GM18861 (cell line): ENCODE data around the gene RAET1E.
"Not testable (repeated sequence)": the region's sequence is repeated elsewhere in the genome, so short reads cannot be mapped to it uniquely, and the experiment has no call there.

Experiments used
- ATAC-seq: cut with Tn5 transposase; IDR thresholded peaks from one replicate; pipeline ENCODE4 v1.9.1; 2021; ENCODE audit not compliant: unreplicated experiment

RAET1E gene

DNA sequence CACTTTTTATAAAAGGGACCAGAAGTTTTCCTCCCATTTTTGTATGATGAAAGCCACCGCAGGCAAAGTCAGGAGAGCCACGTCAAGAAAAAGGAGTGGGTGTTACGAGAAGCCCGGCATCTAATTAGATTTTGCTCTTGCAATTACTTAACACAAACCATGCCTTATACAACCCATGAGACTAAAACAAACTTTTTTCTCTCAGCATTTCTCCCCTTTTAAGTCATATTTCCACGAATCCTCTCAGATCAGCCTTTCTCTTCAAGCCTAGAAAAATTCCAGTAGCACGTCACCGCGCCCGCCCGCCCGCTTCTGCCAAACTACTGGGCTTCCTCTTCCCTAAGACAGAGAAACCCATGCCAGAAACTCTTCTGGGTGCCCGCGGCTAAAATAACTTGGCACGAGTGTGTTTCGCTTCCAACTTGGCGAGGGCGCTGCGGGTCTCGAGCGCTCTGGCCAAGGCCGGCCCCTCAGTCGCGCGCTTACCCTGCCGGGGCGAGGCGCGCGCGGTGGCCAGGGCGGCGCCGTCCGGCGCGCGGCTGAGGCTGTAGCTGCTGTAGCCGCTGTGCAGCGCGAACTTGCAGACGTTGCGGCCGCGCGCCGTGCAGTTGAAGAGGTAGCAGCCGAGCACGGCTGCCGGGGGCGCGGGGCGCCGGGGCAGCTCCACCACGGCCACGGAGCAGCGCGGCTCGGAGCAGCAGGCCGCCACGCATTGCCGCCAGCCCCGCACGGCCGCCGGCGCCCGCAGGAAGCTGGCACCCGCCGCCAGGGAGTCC lies 34.8 kb downstream of the RAET1E start:
- ATAC-seq, result peak; percentile 8

DNA sequence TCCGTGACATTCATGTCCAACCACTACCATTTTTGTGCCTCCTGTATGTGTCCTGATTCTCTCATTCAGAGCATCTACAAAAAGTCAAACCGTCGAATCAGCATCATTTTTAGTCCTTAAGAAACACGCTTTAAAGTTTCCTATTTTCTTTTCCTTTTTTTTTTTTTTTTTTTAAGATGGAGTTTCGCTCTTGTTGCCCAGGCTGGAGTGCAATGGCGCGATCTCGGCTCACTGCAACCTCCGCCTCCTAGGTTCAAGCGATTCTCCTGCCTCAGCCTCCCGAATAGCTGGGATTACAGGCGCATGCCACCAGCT lies 35.5 kb downstream of the RAET1E start:
- ATAC-seq, result not testable (repeated sequence)

DNA sequence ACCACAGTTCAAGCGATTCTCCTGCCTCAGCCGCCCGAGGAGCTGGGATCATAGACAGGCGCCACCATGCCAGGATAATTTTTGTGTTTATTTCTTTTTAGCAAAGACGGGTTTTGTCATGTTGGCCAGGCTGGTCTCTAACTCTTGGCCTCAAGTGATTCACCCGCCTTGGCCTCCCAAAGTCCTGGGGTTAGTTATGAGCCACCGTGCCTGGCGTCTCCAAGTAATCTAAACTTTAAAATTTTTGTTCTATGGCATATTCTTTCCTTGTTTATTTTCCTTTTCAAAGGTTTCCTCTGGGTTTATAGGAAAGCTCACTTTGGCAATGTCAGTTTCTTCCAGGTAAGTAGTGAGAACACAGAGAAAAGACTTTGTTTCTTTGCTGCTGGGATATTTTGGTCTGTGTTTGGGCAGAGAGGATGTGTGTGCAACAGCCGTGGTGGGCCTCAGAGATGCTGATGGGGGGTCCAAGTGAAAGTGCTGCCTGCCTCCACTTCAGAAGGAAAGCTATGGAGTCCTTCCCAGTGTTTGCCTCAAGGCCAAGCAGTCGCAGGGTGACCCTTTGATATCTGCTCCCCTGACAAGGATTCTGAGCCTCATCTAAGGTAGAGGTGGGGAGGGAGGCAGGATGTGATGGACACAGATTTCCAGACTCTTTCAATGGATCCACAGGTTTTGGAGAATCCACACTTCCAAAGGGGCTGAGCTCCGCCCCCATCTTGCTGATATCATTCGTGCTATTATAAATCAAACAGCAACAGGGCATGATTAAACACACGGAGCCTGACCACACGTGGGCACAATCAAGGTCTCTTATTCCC lies 36.1 kb downstream of the RAET1E start:
- no peak for ATAC-seq

DNA sequence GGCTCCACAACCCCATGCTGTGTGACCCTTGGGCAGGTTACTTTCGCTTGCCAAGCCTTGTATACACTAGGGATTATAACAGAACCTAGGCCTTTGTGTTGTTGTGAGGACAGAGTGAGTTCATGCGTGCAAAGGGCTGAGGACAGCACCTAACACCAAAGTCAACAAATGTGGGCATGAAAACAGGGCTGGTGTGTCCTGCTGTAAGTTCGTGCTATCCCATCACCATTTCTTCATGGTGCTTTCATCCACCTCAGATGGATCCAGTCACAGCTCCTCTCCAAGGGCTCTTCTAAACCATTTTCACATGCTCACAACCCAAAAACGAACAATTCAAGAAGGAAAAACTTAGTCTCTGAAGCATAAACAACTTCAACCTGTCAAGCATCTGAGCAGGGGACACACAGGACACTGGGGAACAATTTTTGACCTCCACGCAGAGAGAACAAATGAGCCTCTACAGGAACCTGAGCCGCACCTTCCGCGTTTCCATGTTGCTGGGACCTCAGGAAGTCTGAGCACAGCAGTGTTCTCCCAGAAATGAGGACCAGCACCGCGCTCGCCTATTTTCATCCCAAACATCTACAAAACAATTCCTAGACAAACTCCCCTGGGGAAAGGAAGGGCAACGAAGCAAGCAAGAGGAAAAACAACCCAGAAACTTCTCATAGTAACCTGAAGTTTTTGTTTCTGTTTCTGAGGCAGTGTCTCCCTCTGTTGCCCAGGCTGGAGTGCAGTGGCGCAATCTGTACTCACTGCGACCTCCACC lies 36.9 kb downstream of the RAET1E start:
- ATAC-seq, result no peak

DNA sequence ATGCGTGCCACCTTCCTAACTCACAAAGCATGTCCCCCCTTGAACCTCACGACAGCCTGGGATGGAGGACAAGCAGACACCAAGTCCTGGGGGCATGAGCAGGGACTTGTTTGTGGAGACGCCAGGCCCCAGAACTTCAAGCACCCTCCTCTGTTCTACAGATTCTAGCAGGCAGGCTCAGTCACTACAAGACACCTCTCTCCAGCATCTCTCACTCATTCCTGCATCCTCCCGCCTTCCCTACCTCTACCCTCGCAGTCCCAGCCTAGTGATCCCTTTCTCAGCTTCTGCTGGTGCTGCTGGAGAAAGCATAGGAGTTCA lies 37.4 kb downstream of the RAET1E start:
- no peak for ATAC-seq

DNA sequence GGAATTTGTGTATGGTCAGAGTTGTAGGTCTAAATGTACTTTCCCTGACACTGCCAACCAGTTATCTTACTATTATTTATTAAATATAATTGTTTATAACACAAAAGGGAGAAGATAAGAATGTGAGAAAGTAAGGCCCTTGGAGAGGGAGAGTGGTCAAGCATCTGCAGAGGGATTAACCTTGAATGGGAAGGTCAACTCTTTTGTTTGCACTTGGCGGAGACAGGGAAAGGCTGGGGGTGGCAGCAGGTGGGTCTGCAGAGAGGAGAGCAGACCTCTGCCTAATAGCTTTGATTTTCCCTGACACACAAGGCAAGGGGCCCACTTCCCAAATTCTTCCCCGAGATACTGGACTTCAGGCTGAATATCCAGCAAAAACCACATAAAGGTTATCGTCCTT lies 38.0 kb downstream of the RAET1E start:
- no peak for ATAC-seq

DNA sequence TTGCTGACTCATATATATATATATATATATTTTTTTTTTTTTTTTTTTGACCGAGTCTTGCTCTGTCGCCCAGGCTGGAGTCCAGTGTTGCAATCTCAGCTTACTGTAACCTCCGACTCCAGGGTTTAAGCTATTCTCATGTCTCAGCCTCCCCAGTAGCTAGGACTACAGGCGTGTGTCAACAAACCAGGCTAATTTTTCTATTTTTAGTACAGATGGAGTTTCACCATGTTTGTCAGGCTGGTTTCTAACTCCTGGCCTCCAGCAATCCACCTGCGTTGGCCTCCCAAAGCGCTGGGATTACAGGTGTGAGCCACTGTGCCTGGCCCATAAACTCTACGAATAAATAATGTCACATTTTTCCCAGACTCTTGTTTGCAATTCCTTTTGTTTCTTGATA lies 38.5 kb downstream of the RAET1E start:
- no peak for ATAC-seq

DNA sequence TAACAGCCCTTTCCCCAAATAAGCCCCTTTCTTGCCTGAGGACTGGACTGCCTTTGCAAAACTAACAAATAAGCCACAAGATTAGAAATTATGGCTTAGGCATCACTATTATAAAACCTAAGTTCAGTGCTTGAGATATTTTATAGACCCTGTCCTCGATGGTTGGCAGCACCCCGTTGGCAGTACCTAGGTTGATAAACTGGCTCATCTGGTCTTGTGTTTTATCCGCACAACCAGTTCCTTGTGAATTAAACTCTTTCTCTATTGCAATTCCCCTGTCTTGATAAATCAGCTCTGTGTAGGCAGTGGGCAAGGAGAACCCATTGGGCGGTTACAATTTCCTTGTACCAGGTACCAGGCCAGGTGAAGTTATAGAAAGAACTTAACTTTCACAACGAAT lies 40.4 kb downstream of the RAET1E start:
- no peak for ATAC-seq

DNA sequence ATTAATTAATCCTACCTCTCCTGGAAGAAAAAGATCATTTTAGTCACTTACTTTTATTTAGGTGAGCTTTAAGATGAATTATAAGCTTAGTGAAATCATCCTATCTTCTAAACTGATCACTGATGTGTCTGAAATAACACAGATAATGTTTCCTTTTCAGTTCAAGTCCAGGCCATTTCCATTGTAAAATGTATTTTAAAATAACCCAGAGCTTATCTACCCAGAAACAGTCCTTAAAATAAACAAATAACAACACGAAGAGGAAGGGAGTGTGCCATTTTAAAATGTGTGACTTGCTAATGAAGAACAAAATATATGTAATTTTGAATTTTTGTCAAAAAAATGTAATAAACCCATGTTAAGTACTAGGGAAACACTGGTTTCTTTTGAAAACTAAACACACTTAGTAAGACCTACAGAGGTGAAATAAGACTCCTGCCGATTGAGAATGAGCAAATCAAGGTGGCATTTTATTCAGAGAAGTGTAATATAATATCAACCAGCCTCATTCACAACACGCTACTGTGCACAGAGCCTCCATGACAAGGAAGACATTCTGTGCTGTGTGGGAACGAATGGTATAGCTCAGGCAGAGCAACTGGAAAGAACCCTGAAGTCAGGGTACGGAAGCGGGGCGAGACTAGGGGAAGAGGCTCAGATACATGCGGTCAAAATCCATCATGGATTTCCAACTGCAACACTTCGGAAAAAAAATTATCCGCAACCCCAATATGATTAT lies 41.5 kb downstream of the RAET1E start:
- ATAC-seq, result no peak

DNA sequence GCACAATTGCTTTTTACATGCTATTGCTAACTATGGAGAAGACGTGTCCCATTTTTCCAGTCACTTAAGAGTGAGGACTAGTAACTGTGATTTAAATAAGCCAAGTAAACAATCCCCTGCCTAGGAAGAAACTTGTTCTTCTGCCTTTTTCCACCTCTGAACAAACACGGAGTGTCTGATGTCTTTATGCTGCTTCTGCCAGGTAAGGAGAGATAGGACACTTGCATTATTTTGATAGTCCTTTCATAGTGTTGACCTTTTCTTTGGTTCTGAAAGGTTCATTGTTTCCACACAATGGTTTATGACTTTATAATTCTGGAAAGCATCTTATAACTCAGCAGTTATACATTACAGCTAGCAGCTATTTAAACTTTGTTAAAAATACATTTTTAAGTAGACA lies 42.2 kb downstream of the RAET1E start:
- ATAC-seq, result no peak

DNA sequence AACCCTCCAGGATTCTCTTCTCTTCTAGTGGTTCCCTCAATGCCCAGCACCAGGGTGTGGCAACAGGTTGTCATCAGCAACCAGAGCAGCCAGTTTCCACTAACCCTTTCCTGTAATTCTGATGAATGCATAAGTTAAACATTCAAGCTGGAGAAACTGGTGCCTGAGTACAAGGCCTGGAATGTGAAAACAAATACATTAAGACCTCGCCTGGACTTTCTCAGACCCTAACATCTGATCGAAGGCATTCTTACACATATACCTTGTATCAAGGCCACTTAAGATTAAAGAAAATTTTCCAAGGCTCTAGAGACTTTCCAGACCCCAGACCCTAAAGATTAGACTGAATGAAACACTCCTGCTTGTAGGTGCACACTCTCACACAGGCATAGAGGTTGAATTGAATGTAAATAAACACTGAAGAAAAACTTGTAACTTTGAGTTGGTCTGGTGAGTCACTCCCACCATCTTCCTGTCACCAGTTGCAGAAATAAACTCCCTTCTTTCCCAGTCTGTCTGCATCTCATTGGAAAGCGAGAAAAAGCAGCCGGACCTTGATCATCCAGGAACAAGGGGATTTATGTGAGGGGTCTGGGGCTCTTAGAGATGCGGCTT lies 42.8 kb downstream of the RAET1E start:
- no peak for ATAC-seq

DNA sequence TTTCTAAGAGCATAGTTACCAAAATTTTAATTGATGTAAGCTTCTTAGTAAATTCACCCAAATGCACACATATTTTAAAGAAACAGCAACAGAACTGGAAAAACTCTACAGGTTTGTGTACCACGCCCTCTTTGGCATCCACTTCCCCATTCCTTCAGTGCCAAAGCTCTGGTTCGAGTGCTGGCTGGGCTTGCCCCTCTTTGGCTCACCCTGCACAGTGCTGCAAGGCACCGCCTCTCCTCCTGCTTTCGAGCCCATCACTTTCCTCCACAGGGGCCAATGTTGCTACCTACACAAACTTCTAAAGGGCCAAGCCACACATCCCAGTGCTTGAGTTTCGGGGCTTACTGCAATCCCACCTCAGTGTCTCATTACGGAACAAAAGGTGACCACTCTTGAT lies 43.4 kb downstream of the RAET1E start:
- no peak for ATAC-seq

DNA sequence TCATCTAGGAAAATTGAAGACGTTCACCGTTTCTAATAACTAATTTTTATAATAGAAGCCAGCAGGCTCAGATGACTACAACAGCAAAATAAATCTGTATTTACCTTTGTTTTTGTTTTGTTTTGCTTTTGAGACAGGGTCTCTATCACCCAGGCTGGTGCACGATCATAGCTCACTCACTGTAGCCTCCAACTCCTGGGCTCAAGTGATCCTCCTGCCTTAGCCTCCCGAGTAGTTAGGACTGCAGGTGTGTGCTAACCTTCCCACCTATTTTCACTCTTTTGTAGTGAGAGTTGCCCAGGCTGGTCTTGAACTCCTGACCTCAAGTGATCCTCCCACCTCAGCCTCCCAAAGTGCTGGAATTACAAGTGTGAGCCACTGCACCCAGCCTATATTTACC lies 43.9 kb downstream of the RAET1E start:
- ATAC-seq, result not testable (repeated sequence)

DNA sequence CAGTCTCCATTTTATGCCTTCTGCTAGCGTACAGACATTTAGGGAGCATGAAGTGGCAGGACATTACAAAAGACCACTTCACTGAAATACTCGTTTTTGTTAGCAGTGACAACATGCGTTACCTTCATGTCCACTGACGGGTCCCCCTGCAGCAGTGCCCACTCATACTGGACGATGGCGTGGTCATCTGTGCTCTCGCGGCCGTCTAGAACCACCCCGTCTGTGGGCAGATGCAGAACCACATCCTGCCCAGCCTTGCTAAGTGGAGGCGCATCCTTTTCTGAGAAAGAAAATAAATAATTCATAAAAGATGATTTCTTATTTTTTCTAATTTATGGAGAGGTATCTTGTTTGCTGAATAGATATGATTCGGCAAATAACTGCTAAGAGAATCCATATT lies 45.0 kb downstream of the RAET1E start:
- no peak for ATAC-seq

DNA sequence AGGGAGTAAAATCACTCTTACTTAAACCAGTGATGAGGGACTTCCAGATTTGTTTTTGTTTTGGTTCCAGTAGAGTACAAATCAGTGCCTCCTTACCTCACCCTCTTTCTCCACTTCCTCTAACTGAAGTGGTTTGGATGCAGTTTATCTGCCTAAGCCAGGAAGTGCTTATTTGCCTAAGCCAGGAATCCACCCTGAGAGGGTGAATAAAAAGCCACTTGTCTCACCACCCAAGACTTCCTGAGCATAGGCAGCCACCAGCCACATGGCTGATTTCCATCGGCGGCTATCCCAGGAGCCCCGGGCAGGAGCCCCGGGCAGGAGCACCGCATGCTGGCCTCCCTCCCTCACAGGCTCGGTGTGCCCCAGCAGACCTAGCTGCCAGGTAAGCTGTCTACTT lies 45.7 kb downstream of the RAET1E start:
- peak; percentile 62 for ATAC-seq

DNA sequence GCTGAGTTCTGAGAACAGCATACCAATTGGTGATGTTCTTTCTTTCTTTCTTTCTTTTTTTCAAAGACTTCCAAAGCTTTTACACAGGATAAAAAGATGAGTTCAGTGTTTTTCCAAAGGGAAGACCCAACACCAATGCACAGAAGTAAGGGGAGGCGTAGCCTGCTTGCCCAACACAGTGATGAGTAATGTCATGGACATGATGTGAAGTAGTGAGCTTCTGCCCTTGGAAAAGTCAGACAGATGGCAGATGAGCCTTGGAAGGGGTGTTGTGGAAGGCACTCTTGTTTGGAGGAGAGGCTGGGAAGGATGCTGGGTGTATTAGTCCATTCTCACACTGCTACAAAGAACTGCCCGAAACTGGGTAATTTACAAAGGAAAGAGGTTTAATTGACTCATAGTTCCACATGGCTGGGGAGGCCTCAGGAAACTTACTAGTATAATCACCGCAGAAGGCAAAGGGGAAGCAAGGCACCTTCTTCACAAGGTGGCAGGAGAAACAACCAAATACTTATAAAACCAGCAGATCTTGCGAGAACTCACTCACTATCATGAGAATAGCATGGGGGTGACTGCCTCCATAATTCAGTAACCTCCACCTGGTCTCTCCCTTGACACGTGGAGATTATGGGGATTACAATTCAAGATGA lies 46.3 kb downstream of the RAET1E start:
- no peak for ATAC-seq

DNA sequence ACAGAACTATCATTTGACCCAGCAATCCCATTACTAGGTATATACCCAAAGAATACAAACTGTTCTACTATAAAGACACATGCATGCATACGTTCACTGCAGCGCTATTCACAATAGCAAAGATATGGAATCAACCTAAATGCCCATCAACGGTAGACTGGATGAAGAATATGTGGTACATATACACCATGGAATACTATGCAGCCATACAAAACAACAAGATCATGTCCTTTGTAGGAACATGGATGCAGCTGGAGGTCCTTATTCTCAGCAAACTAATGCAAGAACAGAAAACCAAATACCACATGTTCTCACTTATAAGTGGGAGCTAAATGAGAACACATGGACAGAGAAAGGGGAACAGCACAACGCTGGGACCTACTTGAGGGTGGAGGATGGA lies 49.6 kb downstream of the RAET1E start:
- not testable (repeated sequence) for ATAC-seq
